Activated naive CD4-positive, alpha-beta T cell treated with anti-CD3 and anti-CD28 coated beads for 36 hours (primary cell): ENCODE data around the gene RAPGEF2. TPM values are rescaled to one million over a fixed set of nuclear protein-coding genes. Genes with fewer than 3 reads are reported as not detected.

Experiments
- CTCF ChIA-PET: fragments of 350-600 bp; sonication (Branson Sonifier 250); formaldehyde crosslinking; loops from one replicate; lab custom pipeline; 2021; ENCODE audit warnings: antibody characterized with exemption; lab: Charles Lee
- DNase-seq: peaks from one replicate; pipeline ENCODE4 v3.0.0-alpha.2; 2020
- H3K27ac Mint-ChIP-seq: one replicate; pipeline ENCODE4 v1.8.0; 2021; ENCODE audit warnings: mild to moderate bottlenecking, mixed read lengths
- H3K27me3 Mint-ChIP-seq: one replicate; pipeline ENCODE4 v1.8.0; 2021; ENCODE audit warnings: low read depth, mixed read lengths
- H3K36me3 Mint-ChIP-seq: one replicate; pipeline ENCODE4 v1.8.0; 2021; ENCODE audit warnings: low read depth, mixed read lengths
- H3K4me1 Mint-ChIP-seq: one replicate; pipeline ENCODE4 v1.8.0; 2021; ENCODE audit warnings: low read depth, mixed read lengths
- H3K4me3 Mint-ChIP-seq: one replicate; pipeline ENCODE4 v1.8.0; 2021; ENCODE audit warnings: mild to moderate bottlenecking, moderate library complexity, mixed read lengths
- H3K9me3 Mint-ChIP-seq: one replicate; pipeline ENCODE4 v1.8.0; 2021; ENCODE audit warnings: mixed read lengths
- intact Hi-C: fragments of 100-400 bp; cut with micrococcal nuclease; formaldehyde crosslinking; loops from one replicate; pipeline ENCODE4 v1.15.1; 2023
- total RNA-seq, 2 experiments: library from RNA; stranded (reverse); gene quantifications; one replicate each; pipeline ENCODE4 v1.2.3, GENCODE V29; 2021

The RAPGEF2 gene
- total RNA-seq, 2 experiments from 2014 or later, result 21.2 to 26.1 TPM

GRCh38 chr4:159197260-159197884 is 94.5 kb downstream of the RAPGEF2 start:
- H3K4me3 Mint-ChIP-seq, result no peak overlapping the region
- H3K27me3 Mint-ChIP-seq, result no peaks in the 10 kb centered on the region
- H3K36me3 Mint-ChIP-seq, result peaks cover 9% of the 10 kb centered on the region
- peaks cover 5% of the 10 kb centered on the region for H3K4me1 Mint-ChIP-seq
- DNase-seq, result no peak
- intact Hi-C loops, result no loop called here
- H3K9me3 Mint-ChIP-seq, result no peaks in the 10 kb centered on the region
- CTCF ChIA-PET, result interaction anchor here (0.6 kb wide), 1 partner anchor 698 kb away, joined by 3 read pairs; no protein-coding TSS in a partner anchor
- no peak overlapping the region for H3K27ac Mint-ChIP-seq

DNA sequence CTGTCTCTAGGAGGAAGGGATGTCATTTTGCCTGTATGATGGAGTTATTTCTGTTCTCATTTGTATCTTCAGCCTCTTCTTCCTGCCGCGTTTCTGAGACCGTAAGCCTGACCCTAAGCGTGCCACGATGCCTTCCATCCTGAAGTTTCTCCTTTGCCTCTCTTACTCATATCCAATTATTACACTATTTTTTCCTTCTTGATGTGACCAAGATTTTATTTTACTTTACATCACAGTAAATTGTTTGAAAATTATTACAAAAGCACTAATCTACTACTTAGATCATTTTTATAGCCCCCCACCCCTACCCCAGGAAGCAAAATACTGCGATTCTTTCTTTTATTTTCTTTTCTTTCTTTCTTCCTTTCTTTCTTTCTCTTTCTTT is 95.0 kb downstream of the RAPGEF2 start:
- Mint-ChIP-seq H3K27ac (no peak overlapping the region), H3K4me1 (peaks cover 10% of the 10 kb centered on the region), H3K4me3 (no peak overlapping the region), H3K36me3 (peaks cover 9% of the 10 kb centered on the region), H3K27me3 (no peaks in the 10 kb centered on the region), H3K9me3 (no peaks in the 10 kb centered on the region)
- intact Hi-C loops, result no loop called here
- CTCF ChIA-PET, result no interaction called here
- no peak for DNase-seq

DNA sequence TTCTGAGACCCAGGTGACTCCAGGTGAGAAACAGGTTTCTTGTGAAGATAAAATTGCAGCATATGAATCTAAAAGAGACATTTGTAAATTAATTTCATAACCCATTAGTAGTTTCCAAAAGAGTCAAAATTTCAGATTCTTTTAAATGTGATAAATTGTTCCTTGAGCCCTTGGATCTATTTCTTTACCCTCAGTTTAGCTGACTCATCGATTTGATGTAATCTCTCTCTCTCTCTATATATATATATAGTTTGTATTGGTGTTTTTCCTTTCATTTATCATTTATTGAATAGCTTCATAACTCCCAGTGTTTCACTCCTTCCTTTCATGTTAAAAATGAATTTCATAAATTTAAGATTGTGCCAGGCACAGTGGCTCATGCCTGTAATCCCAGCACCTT is 96.9 kb downstream of the RAPGEF2 start:
- CTCF ChIA-PET, result interaction anchor here (1.6 kb wide), 1 partner anchor 342 kb away, joined by 9 read pairs; no protein-coding TSS in a partner anchor
- Mint-ChIP-seq H3K27ac (no peak overlapping the region), H3K4me1 (peaks cover 17% of the 10 kb centered on the region), H3K4me3 (no peak overlapping the region), H3K9me3 (no peaks in the 10 kb centered on the region), H3K36me3 (peaks cover 2% of the 10 kb centered on the region), H3K27me3 (no peaks in the 10 kb centered on the region)
- DNase-seq, result no peak
- intact Hi-C loops, result loop anchor here (5.0 kb wide), 1 partner anchor 703 kb away; no protein-coding TSS in a partner anchor

DNA sequence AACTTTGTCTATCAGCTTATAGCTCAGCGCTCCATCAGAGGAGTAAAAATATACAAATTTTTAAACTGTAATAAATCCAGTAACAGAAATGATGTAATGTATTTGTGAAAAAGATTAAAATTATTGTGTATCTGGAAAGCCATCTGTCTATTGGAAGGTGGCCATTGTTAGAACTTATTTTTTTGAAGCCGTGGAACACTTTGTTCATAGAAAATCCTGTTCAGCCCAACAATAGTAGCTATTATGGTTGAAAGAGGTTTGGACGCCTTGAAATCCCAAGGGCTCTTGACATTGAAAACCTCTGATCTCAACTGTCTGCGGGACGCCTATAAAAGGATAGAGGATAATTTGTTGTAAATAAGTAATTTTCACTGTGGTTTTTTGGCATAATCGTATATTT is 98.3 kb downstream of the RAPGEF2 start:
- H3K27me3 Mint-ChIP-seq, result no peaks in the 10 kb centered on the region
- CTCF ChIA-PET, result interaction anchor here (0.9 to 3.4 kb wide), 4 partner anchors 14 to 350 kb away, joined by 3 to 25 read pairs (median 7); no protein-coding TSS in a partner anchor
- peaks cover 2% of the 10 kb centered on the region for H3K9me3 Mint-ChIP-seq
- H3K36me3 Mint-ChIP-seq, result peaks cover 6% of the 10 kb centered on the region
- DNase-seq, result no peak
- no peak overlapping the region for H3K27ac Mint-ChIP-seq
- H3K4me3 Mint-ChIP-seq, result no peak overlapping the region
- peaks cover 30% of the 10 kb centered on the region for H3K4me1 Mint-ChIP-seq
- intact Hi-C loops, result loop anchor here (5.0 kb wide), 1 partner anchor 704 kb away; no protein-coding TSS in a partner anchor

GRCh38 chr4:159204566-159204965 is 101.7 kb downstream of the RAPGEF2 start:
- Mint-ChIP-seq H3K9me3 (peaks cover 2% of the 10 kb centered on the region), H3K27me3 (no peaks in the 10 kb centered on the region), H3K36me3 (peaks cover 13% of the 10 kb centered on the region), H3K27ac (no peak overlapping the region), H3K4me3 (no peak overlapping the region), H3K4me1 (peaks cover 54% of the 10 kb centered on the region)
- CTCF ChIA-PET, result interaction anchor here (2.2 to 3.0 kb wide), 2 partner anchors 347 to 480 kb away, joined by 11 to 26 read pairs; no protein-coding TSS in a partner anchor
- intact Hi-C loops, result loop anchor here (5.0 kb wide), 1 partner anchor 707 kb away; no protein-coding TSS in a partner anchor
- no peak for DNase-seq

GRCh38 chr4:159205466-159205865 is 102.6 kb downstream of the RAPGEF2 start:
- H3K4me1 Mint-ChIP-seq, result peaks cover 54% of the 10 kb centered on the region
- H3K27ac Mint-ChIP-seq, result peak overlapping the region; percentile 97
- DNase-seq, result peak; percentile 23
- H3K4me3 Mint-ChIP-seq, result peak overlapping the region; percentile 13
- intact Hi-C loops, result loop anchor here (5.0 kb wide), 1 partner anchor 177 kb away; no protein-coding TSS in a partner anchor
- no peaks in the 10 kb centered on the region for H3K27me3 Mint-ChIP-seq
- peaks cover 14% of the 10 kb centered on the region for H3K36me3 Mint-ChIP-seq
- CTCF ChIA-PET, result no interaction called here
- H3K9me3 Mint-ChIP-seq, result peaks cover 2% of the 10 kb centered on the region

DNA sequence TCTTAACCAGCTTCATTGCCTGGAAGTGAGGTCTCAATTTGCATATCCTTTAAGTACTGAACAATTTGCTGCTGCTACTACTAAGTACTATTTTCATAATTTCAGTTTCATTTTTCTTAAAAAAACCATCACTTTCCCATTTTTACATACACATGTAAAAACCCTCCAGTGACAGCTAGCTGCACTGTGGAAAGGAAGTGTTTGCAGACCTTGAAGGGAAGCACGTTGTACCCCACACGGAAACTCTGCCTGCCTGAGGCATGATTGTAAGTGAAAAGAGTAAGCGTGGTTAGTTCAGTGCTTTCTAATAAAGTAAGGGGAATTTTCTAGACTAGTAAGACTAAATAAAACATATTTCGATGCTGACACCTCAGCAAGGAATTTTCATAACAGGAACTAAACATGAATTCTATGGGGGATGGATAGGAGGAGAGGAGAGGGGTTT is 103.6 kb downstream of the RAPGEF2 start:
- CTCF ChIA-PET, result interaction anchor here (0.7 to 1.1 kb wide), 4 partner anchors 81 to 439 kb away, joined by 3 read pairs; no protein-coding TSS in a partner anchor
- H3K4me3 Mint-ChIP-seq, result peak overlapping the region; percentile 44

DNA sequence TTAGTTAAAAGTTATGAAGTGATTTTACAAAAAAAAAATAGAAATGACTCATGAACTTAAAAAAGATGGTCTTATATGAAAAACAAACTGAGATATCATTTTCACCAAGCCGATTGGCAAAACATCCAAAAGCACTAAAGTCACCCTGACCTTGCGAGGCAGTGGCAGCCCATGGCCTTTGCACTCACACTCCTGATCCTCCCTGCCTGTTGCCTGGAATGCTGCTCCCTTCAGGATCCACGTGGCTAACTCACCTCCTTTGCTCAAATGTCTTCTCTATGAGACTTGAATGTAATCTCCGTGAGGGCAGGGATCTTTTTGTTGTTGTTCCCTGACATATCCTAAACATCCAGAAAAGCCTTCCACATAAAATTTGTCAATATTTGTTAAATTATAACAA is 106.4 kb downstream of the RAPGEF2 start:
- intact Hi-C loops, result loop anchor here (5.0 kb wide), 1 partner anchor 173 kb away; no protein-coding TSS in a partner anchor
- no peaks in the 10 kb centered on the region for H3K27me3 Mint-ChIP-seq
- CTCF ChIA-PET, result no interaction called here
- H3K36me3 Mint-ChIP-seq, result peaks cover 24% of the 10 kb centered on the region
- no peak overlapping the region for H3K27ac Mint-ChIP-seq
- H3K4me3 Mint-ChIP-seq, result no peak overlapping the region
- no peak for DNase-seq
- peaks cover 43% of the 10 kb centered on the region for H3K4me1 Mint-ChIP-seq
- peaks cover 2% of the 10 kb centered on the region for H3K9me3 Mint-ChIP-seq

More for the DNA sequence above, 103.6 kb downstream of the RAPGEF2 start:
- Mint-ChIP-seq H3K4me1 (peaks cover 54% of the 10 kb centered on the region), H3K27ac (peak overlapping the region; percentile 97), H3K9me3 (peaks cover 2% of the 10 kb centered on the region), H3K36me3 (peaks cover 20% of the 10 kb centered on the region), H3K27me3 (no peaks in the 10 kb centered on the region)
- peak; percentile 84 for DNase-seq
- intact Hi-C loops, result loop anchor here (1.0 to 5.0 kb wide), 9 partner anchors 26 to 596 kb away; partner anchors contain the start of genes C4orf46 and PPID

GRCh38 chr4:159210975-159211374 is 108.1 kb downstream of the RAPGEF2 start:
- intact Hi-C loops, result no loop called here
- Mint-ChIP-seq H3K27me3 (no peaks in the 10 kb centered on the region), H3K27ac (no peak overlapping the region), H3K4me3 (no peak overlapping the region), H3K9me3 (no peaks in the 10 kb centered on the region), H3K36me3 (peaks cover 19% of the 10 kb centered on the region), H3K4me1 (peaks cover 29% of the 10 kb centered on the region)
- DNase-seq, result no peak
- CTCF ChIA-PET, result interaction anchor here (0.6 to 0.9 kb wide), 2 partner anchors 367 to 406 kb away, joined by 3 read pairs; no protein-coding TSS in a partner anchor

GRCh38 chr4:159212675-159213293 is 109.9 kb downstream of the RAPGEF2 start:
- no peaks in the 10 kb centered on the region for H3K27me3 Mint-ChIP-seq
- peaks cover 19% of the 10 kb centered on the region for H3K36me3 Mint-ChIP-seq
- no peak for DNase-seq
- H3K9me3 Mint-ChIP-seq, result no peaks in the 10 kb centered on the region
- CTCF ChIA-PET, result interaction anchor here (0.7 to 1.5 kb wide), 3 partner anchors 9 to 209 kb away, joined by 3 to 4 read pairs (median 3); no protein-coding TSS in a partner anchor
- no peak overlapping the region for H3K27ac Mint-ChIP-seq
- intact Hi-C loops, result no loop called here
- H3K4me3 Mint-ChIP-seq, result no peak overlapping the region
- H3K4me1 Mint-ChIP-seq, result peaks cover 11% of the 10 kb centered on the region

- H3K27me3 Mint-ChIP-seq, result no peaks in the 10 kb centered on the region
- H3K4me1 Mint-ChIP-seq, result peaks cover 7% of the 10 kb centered on the region
- no peak for DNase-seq
- H3K4me3 Mint-ChIP-seq, result no peak overlapping the region
- H3K27ac Mint-ChIP-seq, result no peak overlapping the region
- H3K36me3 Mint-ChIP-seq, result peaks cover 5% of the 10 kb centered on the region
- H3K9me3 Mint-ChIP-seq, result no peaks in the 10 kb centered on the region
- intact Hi-C loops, result no loop called here
- CTCF ChIA-PET, result interaction anchor here (1.1 kb wide), 1 partner anchor 536 kb away, joined by 3 read pairs; no protein-coding TSS in a partner anchor
Measured at GRCh38 chr4:159216834-159217233, 114.0 kb downstream of the RAPGEF2 start.

- no peaks in the 10 kb centered on the region for H3K27me3 Mint-ChIP-seq
- H3K36me3 Mint-ChIP-seq, result peaks cover 4% of the 10 kb centered on the region
- H3K27ac Mint-ChIP-seq, result no peak overlapping the region
- CTCF ChIA-PET, result no interaction called here
- intact Hi-C loops, result no loop called here
- peaks cover 10% of the 10 kb centered on the region for H3K4me1 Mint-ChIP-seq
- no peaks in the 10 kb centered on the region for H3K9me3 Mint-ChIP-seq
- no peak overlapping the region for H3K4me3 Mint-ChIP-seq
- no peak for DNase-seq
Measured at GRCh38 chr4:159219862-159220261, 117.0 kb downstream of the RAPGEF2 start.
